Esophagus muscularis mucosa (tissue), 4 donors: ENCODE data around the gene GPR152.

Source experiments
- CTCF ChIP-seq, 3 experiments: fragments of 200-600 bp in 2 of 3; fragments of 450-650 bp in 1 of 3; sonication (generic) in 2 of 3; IDR thresholded peaks; one replicate each; pipeline ENCODE4 v1.5.1; 2017 to 2019; ENCODE audit warnings: antibody characterized with exemption in 3 of 3, mild to moderate bottlenecking in 2 of 3, moderate library complexity in 1 of 3
- EP300 ChIP-seq: sonication (generic); formaldehyde crosslinking; IDR thresholded peaks from one replicate; pipeline ENCODE4 v1.6.1; 2017; ENCODE audit warnings: antibody characterized with exemption
- POLR2A ChIP-seq: fragments of 450-650 bp; IDR thresholded peaks from one replicate; pipeline ENCODE4 v1.6.1; 2017; ENCODE audit warnings: antibody characterized with exemption, moderate library complexity, mild to moderate bottlenecking, low read depth

- TF ChIP-seq CTCF (IDR thresholded peaks at IDR 0.05) (no peak), EP300 (no peak), POLR2A (no peak)
These were observed 20.4 kb upstream of the GPR152 start for GRCh38 chr11:67472882-67473281.
